ENCODE data around the gene DHDDS.
A peak's percentile ranks its signal among the peaks of the same experiment; 100 is the strongest.
"Not testable (repeated sequence)": the region's sequence is repeated elsewhere in the genome, so short reads cannot be mapped to it uniquely, and the experiment has no call there.

The DHDDS gene

DNA sequence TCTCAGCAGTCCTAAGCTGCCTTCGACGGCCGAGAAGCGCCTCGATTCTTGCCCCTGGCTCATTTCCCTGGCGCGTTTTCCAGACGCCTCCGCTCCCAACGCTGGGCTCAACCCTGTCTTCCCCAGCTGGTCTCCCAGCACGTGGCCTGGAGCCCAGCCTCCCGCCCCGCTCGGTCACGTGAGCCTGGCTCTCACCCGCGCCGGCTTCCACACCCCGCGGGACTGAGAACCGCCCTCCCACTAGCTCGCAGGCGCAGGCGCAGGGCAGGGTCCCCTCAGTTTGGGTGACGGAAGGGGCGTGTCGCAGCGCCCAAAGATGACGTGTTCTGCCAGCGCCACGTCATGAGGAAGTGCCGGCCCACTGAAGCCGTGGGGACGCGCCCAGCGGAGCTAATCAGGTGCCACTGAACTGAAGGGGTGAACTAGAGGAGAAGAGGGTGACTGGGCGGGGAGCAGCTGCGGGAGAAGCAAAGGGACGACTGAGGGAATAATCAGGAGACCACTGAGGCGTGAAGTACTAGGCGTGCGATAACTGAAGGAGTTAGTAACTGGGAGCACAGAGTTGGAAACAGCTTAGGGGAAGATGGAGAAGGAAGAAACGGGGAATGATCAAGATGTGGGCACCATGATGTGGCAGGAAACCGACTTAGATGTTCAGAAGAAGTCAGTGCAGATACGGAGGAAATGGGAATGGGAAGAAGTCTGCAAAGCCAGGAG is at the start of gene DHDDS:
TSS of gene DHDDS (plus strand) at position 343 of the 717 bp plus-strand sequence. CDS start 625 bp downstream, outside the sequence.
- DNase-seq (ENCODE audit: low spot score): peak; percentile 86

GRCh38 chr1:26384076-26384475 is 48.0 kb upstream of the DHDDS start:
- DNase-seq (ENCODE audit: low spot score): no peak

DNA sequence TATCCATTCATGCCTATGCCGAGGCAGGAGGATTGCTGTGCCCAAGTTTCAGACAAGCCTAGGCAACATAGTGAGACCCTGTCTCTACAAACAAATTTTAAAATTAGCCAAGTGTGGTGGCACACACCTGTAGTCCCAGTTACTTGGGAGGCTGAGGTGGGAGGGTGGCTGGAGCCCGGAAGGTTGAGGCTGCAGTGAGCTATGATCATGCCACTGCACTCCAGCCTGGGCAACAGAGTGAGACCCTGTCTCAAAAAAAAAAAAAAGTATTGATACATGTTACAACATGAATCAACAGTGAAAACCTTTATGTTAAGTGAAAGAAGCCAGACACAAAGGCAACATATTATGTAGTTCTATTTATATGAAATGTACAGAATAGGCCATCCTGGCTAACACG is 47.1 kb upstream of the DHDDS start:
- not testable (repeated sequence) for DNase-seq (ENCODE audit: low spot score)

DNA sequence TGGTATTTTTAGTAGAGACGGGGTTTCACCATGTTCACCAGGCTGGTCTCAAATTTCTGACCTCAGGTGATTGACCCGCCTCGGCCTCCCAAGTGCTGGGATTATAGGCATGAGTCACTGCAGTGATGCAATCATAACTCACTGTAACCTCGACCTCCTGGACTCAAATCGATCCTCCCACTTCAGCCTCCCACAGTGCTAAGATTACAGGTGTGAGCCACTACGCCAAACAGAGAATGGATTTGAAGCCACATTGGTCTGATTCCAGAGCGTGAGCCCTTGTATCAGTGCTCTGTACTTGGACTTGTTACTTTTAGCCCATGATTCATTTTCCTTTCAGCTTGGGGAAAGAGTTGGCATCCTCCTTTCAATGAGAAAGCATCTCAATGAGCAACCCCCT is 44.7 kb upstream of the DHDDS start:
- DNase-seq (ENCODE audit: low spot score): no peak

DNA sequence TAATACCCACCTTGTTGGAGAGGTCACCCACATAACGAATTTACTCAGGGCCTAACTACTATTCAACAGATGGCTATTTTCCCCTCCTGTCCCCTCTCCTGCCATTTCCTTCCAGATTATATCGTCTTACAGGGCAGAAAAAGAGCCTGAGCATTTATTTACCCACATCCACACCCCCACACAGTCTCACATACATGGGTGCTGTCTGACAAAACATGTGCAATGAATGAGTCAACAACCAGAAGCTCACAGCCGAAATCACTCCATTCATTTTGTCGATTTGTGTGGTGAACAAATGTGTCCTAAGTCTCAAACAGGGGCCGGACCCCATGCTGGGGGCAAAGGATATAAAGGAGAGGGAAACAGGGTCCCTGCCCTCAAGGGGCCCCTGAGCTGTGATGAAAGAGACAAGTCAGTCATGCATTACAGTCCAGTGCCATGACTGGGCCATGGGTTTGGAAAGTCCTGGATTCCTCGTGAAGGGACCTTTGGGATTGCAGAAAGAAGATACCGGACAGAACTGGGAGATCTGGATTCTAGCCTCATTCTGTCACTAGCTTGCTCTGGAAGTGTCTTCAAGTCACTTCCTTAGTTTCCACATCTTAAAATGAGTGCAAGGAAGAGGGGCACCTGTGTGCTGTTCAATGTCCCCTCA is 43.2 kb upstream of the DHDDS start:
- no peak for DNase-seq (ENCODE audit: low spot score)

DNA sequence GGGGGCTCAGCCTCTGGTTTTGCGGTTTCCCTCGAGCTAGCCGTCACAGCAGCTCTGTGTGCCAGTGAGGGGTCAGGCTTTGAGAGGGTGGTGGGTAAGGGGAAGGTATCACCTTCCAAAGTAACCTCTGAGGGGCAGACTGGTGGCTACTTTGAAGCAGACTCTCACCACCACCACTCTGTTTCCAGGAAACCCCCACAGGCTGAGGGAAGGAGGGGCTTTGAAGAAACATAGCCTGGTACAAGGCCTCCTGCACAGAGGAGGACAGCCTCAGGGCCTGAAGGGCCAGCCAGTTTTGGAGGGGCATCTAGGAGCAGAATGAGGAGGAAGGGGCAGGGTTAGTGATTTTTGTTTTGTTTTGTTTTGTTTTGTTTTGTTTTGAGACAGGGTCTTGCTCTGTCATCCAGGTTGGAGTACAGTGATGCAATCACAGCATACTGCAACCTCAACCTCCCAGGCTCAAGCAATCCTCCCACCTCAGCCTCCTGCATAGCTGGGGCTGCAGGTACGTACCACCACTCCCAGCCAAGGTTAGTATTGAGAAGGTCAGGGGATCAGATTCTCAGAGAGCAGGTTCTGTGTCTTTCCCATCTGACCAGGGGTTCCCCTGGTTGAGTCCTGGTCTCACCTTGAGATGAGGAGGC is 42.4 kb upstream of the DHDDS start:
- DNase-seq (ENCODE audit: low spot score): no peak

- no peak for DNase-seq (ENCODE audit: low spot score)
Observed at GRCh38 chr1:26391450-26391849, 40.7 kb upstream of the DHDDS start.

DNA sequence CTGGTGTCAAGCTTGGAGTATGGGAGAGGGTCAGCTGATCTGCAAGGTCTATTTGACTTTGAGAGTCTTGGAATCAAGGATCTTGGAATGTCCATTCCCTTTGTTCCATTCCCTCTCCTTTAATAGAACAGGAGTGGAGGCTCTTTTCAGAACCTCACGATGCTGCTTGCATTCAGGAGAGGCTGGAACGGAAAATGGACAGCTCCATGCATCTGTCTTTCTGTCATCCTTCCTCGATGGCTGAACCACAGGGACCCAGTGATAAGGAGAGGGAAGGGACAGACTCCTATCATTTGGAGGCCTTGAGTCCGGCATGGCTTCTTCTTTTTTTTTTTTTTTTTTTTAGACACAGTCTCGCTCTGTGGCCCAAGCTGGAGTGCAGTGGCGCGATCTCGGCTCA is 36.4 kb upstream of the DHDDS start:
- no peak for DNase-seq (ENCODE audit: low spot score)

GRCh38 chr1:26399034-26399433 is 33.1 kb upstream of the DHDDS start:
- DNase-seq (ENCODE audit: low spot score): no peak

DNA sequence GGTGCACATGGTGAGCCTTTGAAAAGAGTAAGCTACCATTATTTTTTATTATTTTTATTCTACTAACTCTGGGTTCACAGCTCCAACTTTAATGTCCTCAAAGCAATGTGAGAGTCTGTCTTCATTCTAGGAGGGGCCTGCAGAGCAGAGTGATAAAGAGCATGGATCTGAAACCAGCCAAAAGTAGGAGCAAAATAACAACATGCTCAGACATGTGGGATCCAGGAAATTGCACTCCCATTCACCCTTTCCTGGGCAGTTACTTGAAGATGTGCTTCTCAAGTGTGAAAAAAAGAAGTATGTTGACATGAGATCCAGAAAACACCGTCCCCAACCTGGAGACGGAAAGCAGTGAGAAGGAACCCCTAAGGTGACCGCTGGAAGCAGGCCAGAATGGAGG is 30.2 kb upstream of the DHDDS start:
- no peak for DNase-seq (ENCODE audit: low spot score)

- no peak for DNase-seq (ENCODE audit: low spot score)
Observed at GRCh38 chr1:26403656-26404055, 28.5 kb upstream of the DHDDS start.

- no peak for DNase-seq (ENCODE audit: low spot score)
Observed at GRCh38 chr1:26404641-26405040, 27.5 kb upstream of the DHDDS start.

- DNase-seq (ENCODE audit: low spot score): no peak
Observed at GRCh38 chr1:26405281-26405915, 26.7 kb upstream of the DHDDS start.

DNA sequence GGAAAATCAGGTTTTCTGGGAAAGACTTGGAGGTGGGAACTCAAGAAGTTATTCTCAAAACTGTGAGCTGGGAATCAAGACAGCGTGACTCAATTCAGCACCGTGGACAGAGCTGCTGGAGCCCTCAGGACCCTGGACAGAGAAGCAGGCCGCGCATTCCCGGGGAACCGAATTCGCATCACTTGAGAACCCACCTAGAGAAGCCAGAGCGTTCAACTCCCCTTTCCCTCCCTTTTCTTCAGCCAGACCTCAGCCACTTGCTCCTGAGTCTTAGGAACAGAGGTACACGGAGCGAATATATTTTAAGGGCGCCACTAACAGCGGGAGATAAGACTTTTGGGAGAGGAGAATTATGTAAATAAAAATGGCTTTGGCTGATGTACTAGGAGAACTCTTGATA is 23.5 kb upstream of the DHDDS start:
- DNase-seq (ENCODE audit: low spot score): peak; percentile 72

DNA sequence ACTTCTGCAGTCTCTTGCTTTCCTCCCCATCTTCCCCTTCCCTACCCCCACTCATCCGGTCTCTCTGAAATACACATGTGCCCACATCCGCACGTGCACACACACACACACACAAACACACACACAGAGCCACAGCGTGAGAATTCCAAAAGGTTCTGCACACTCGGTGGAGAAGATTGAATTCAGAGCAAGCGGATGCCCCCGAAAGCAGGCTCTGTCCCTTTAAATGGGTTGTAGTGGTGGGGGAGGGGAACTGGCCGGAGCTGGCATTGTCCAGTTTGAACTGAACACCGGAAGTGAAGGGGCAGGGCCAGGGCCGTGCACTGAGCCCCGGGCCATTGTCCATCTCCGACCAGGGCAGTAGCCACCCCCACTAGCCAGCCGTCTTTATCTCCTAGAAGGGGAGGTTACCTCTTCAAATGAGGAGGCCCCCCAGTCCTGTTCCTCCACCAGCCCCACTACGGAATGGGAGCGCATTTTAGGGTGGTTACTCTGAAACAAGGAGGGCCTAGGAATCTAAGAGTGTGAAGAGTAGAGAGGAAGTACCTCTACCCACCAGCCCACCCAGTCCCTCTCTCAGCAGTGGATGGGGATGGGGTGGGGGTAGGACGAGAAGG is 22.8 kb upstream of the DHDDS start:
- DNase-seq (ENCODE audit: low spot score): no peak

- no peak for DNase-seq (ENCODE audit: low spot score)
Observed at GRCh38 chr1:26410706-26411623, 21.2 kb upstream of the DHDDS start, which contains the start of gene LIN28A. Gene LIN28A, plus strand, starts transcription at chr1:26410817. Its CDS starts 75 bp downstream, at chr1:26410892.

- no peak for DNase-seq (ENCODE audit: low spot score)
Observed at GRCh38 chr1:26411624-26412074, 20.5 kb upstream of the DHDDS start.

GRCh38 chr1:26412180-26412840 is 19.8 kb upstream of the DHDDS start:
- no peak for DNase-seq (ENCODE audit: low spot score)

GRCh38 chr1:26413031-26413430 is 19.1 kb upstream of the DHDDS start:
- DNase-seq (ENCODE audit: low spot score): no peak

- DNase-seq (ENCODE audit: low spot score): peak; percentile 67
Observed at GRCh38 chr1:26417111-26417759, 14.9 kb upstream of the DHDDS start.
